Lung (tissue), 12 donors: ENCODE data around the gene PTGIS. TPM values are rescaled to one million over a fixed set of nuclear protein-coding genes. Genes with fewer than 3 reads are reported as not detected.

ENCODE experiments used
- ATAC-seq: fragments of 200-7000 bp; cut with Tn5 transposase; one replicate; pipeline ENCODE4 v1.9.1; 2020; ENCODE audit warnings: moderate number of reproducible peaks; ENCODE audit not compliant: insufficient read depth, low FRiP score
- DNase-seq, 3 donors: peaks; one replicate each; pipeline ENCODE4 v3.0.0-alpha.2; 2013 to 2017
- H3K27ac ChIP-seq, 2 donors: one replicate each; pipeline ENCODE4 v1.5.1; 2013; ENCODE audit warnings: mild to moderate bottlenecking in 2 of 2, moderate library complexity in 2 of 2, control low read depth in 1 of 2, inconsistent platforms in 1 of 2, low read depth in 1 of 2, low read length in 1 of 2
- H3K27me3 ChIP-seq, 3 donors: one replicate each; pipeline ENCODE4 v1.5.1; 2013; ENCODE audit warnings: low read length in 2 of 3; ENCODE audit not compliant: control insufficient read depth in 3 of 3, insufficient read depth in 3 of 3
- H3K36me3 ChIP-seq, 4 donors: one replicate each; pipeline ENCODE4 v1.5.1; 2013; ENCODE audit warnings: low read length in 4 of 4, mild to moderate bottlenecking in 1 of 4, moderate library complexity in 1 of 4; ENCODE audit not compliant: control insufficient read depth in 4 of 4, insufficient read depth in 4 of 4
- H3K4me1 ChIP-seq, 5 donors: one replicate each; pipeline ENCODE4 v1.5.1; 2013; ENCODE audit warnings: low read length in 5 of 5, mild to moderate bottlenecking in 2 of 5, moderate library complexity in 1 of 5; ENCODE audit not compliant: control insufficient read depth in 5 of 5, insufficient read depth in 5 of 5
- H3K4me3 ChIP-seq: one replicate; pipeline ENCODE4 v1.5.1; 2013; ENCODE audit warnings: mild to moderate bottlenecking, control low read depth, moderate library complexity
- H3K9ac ChIP-seq, 2 donors: one replicate each; pipeline ENCODE4 v1.5.1; 2013; ENCODE audit warnings: low read length in 2 of 2, control low read depth in 1 of 2; ENCODE audit not compliant: insufficient read depth in 1 of 2
- H3K9me3 ChIP-seq, 4 donors: one replicate each; pipeline ENCODE4 v1.5.1; 2013; ENCODE audit warnings: low read length in 3 of 4, mild to moderate bottlenecking in 1 of 4, moderate library complexity in 1 of 4; ENCODE audit not compliant: control insufficient read depth in 4 of 4, insufficient read depth in 3 of 4
- WGBS, 2 donors: extraction: QIAGEN DNeasy Blood & Tissue Kit; methylation state at CpG; one replicate each; pipeline ENCODE4 v1.1.7; 2013; 5-methylcytosine and 5-hydroxymethylcytosine counted together
- polyA plus RNA-seq, 2 donors: library from polyadenylated mRNA; stranded (reverse); fragments of 200-250 nt; gene quantifications; one replicate each; pipeline ENCODE4 v1.2.1, GENCODE V29; 2013
- total RNA-seq, 2 donors: library from RNA; depleted of rRNA in 1 of 2; stranded (reverse); fragments of >200 nt in 1 of 2; gene quantifications; one replicate each; pipeline ENCODE4 v1.2.1, GENCODE V29; 2014 to 2021
- TF ChIP-seq, protein P1 (sequence below): IDR thresholded peaks from 2 replicates; pipeline ENCODE4 v1.5.1; 2012; ENCODE audit warnings: mild to moderate bottlenecking; ENCODE audit errors: control extremely low read depth, extremely low read depth
- donor health status: control.
- donor health status: control.
- donor health status: Bipolar disorder and iron deficiency.
- donor health status: healthy.
- donor health status: DM: yes; HTN: yes; CAD: no.

PTGIS gene
- total and polyA plus RNA-seq, 4 donors, result 5.3 to 43.8 (median 14.9) TPM

DNA sequence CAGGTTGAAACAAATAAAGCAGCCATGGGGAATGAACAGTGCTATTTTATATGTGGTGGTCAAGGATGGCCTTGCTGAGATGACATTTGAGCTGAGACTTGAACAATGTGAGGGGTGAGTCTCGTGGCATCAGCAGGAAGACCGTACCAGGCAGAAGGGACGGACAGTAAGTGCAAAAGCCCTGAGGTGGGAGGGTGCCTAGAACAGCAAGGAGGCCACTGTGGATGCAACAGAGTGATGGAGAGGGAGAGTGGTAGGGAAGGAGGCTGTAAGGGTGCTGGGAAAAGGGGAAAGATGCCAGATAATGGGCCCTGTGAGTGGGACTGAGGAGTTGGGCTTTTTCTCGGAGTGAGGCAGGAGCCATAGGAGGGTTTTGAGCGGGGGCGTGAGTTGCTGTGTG is 97.0 kb downstream of the PTGIS start:
- H3K27me3 ChIP-seq, result peaks cover 0 to 22% (median 0%) of the 10 kb centered on the region in 3 donors
- WGBS, 2 donors, result 76 to 78% methylated on average over 6 of the region's 6 CpGs
- peaks cover 0 to 2% (median 0%) of the 10 kb centered on the region in 4 donors for H3K9me3 ChIP-seq
- no peaks in the 10 kb centered on the region for H3K36me3 ChIP-seq
- no peak overlapping the region for H3K4me3 ChIP-seq
- no peak overlapping the region for H3K27ac ChIP-seq
- no peak for ATAC-seq
- TF ChIP-seq, protein P1, sequence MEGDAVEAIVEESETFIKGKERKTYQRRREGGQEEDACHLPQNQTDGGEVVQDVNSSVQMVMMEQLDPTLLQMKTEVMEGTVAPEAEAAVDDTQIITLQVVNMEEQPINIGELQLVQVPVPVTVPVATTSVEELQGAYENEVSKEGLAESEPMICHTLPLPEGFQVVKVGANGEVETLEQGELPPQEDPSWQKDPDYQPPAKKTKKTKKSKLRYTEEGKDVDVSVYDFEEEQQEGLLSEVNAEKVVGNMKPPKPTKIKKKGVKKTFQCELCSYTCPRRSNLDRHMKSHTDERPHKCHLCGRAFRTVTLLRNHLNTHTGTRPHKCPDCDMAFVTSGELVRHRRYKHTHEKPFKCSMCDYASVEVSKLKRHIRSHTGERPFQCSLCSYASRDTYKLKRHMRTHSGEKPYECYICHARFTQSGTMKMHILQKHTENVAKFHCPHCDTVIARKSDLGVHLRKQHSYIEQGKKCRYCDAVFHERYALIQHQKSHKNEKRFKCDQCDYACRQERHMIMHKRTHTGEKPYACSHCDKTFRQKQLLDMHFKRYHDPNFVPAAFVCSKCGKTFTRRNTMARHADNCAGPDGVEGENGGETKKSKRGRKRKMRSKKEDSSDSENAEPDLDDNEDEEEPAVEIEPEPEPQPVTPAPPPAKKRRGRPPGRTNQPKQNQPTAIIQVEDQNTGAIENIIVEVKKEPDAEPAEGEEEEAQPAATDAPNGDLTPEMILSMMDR, result no peak
- no peaks in the 10 kb centered on the region for H3K4me1 ChIP-seq
- no peak overlapping the region for H3K9ac ChIP-seq
- no peak for DNase-seq

GRCh38 chr20:49469060-49469459 is 98.9 kb downstream of the PTGIS start:
- ATAC-seq (no peak), DNase-seq (no peak)
- no peak overlapping the region for H3K27ac ChIP-seq
- H3K9me3 ChIP-seq, result peaks cover 0 to 2% (median 0%) of the 10 kb centered on the region in 4 donors
- no peak overlapping the region for H3K4me3 ChIP-seq
- H3K9ac ChIP-seq, result no peak overlapping the region
- WGBS, 2 donors, result 78 to 79% methylated on average over 6 of the region's 6 CpGs
- H3K4me1 ChIP-seq, result no peaks in the 10 kb centered on the region
- TF ChIP-seq, protein P1, result no peak
- H3K27me3 ChIP-seq, result peaks cover 0 to 15% (median 0%) of the 10 kb centered on the region in 3 donors
- H3K36me3 ChIP-seq, result no peaks in the 10 kb centered on the region

- peaks cover 0 to 2% (median 0%) of the 10 kb centered on the region in 4 donors for H3K9me3 ChIP-seq
- H3K36me3 ChIP-seq, result no peaks in the 10 kb centered on the region
- DNase-seq (no peak), ATAC-seq (no peak)
- H3K4me1 ChIP-seq, result no peaks in the 10 kb centered on the region
- H3K27me3 ChIP-seq, result peaks cover 0 to 15% (median 0%) of the 10 kb centered on the region in 3 donors
- 67 to 75% methylated on average over 7 of the region's 7 CpGs for WGBS, 2 donors
- H3K9ac ChIP-seq, result no peak overlapping the region
- no peak overlapping the region for H3K4me3 ChIP-seq
- H3K27ac ChIP-seq, result no peak overlapping the region
- TF ChIP-seq, protein P1, result no peak
Measured at GRCh38 chr20:49468412-49468811, 99.5 kb downstream of the PTGIS start.
